Erythroblast (primary cell): ENCODE measurements around the gene HUNK.

Source experiments
- GATA1 ChIP-seq: IDR thresholded peaks from 2 replicates; pipeline ENCODE4 v1.6.1; 2011; ENCODE audit warnings: low read depth, mild to moderate bottlenecking, control low read depth, low read length, moderate library complexity
- POLR2A ChIP-seq: IDR thresholded peaks from 2 replicates; pipeline ENCODE4 v1.6.1; 2011; ENCODE audit warnings: mild to moderate bottlenecking, low read length

GRCh38 chr21:31959881-31960280 is 87.1 kb downstream of the HUNK start:
- TF ChIP-seq POLR2A (no peak), GATA1 (no peak)
